Measurements from ENCODE around the gene RBBP5. TPM values are rescaled to one million over a fixed set of nuclear protein-coding genes. Genes with fewer than 3 reads are reported as not detected.

The RBBP5 gene
- total RNA-seq, 1 experiment from 2014 or later, result 17.9 TPM

DNA sequence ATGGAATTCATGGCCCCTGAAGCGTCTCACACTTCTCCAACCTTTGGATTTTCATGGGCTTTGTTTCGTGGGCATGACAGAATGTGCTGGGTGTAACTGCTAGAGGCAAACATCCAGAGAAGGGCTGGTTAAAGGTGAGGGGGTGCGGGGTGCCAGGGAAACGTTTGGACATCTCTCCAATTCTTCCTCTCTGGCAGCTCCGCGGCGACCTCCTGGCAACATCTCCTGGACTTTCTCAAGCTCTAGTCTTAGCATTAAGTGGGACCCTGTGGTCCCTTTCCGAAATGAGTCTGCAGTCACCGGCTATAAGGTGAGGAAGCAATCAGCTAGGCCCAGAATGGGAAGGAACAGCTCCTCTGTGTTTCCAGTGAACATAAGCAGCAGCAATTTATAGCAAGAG, 49.5 kb downstream of the RBBP5 start:
- Histone ChIP-seq H4K20me1 (ENCODE audit: insufficient read depth) (no peaks in the 10 kb centered on the region), H3K4me3 (no peak overlapping the region), H2AFZ (no peak overlapping the region), H3K36me3 (ENCODE audit: low read depth) (no peaks in the 10 kb centered on the region), H3K27me3 (ENCODE audit: insufficient read depth, low read depth) (peaks cover 10% of the 10 kb centered on the region; the same call in 1 of the 2 replicates), H3K27ac (no peak overlapping the region), H3F3A (ENCODE audit: insufficient read depth, low read depth) (no peaks in the 10 kb centered on the region), H3K4me1 (replicated peaks; ENCODE audit: insufficient read depth) (no peaks in the 10 kb centered on the region), H3K79me2 (ENCODE audit: low read depth) (no peaks in the 10 kb centered on the region), H3K9me2 (ENCODE audit: insufficient read depth) (no peaks in the 10 kb centered on the region), H3K9me3 (ENCODE audit: insufficient read depth, low read depth) (no peaks in the 10 kb centered on the region), H3K4me2 (no peak overlapping the region)
- CTCF ChIA-PET, result interaction anchor here (1.7 kb wide), 1 partner anchor 10 kb away, joined by 6 read pairs; no protein-coding TSS in a partner anchor
- POLR2A ChIA-PET (ENCODE audit: unreplicated experiment), result no interaction called here
- no TSS peak for BruUV-seq (replicated peaks)
- TF ChIP-seq, protein P1, sequence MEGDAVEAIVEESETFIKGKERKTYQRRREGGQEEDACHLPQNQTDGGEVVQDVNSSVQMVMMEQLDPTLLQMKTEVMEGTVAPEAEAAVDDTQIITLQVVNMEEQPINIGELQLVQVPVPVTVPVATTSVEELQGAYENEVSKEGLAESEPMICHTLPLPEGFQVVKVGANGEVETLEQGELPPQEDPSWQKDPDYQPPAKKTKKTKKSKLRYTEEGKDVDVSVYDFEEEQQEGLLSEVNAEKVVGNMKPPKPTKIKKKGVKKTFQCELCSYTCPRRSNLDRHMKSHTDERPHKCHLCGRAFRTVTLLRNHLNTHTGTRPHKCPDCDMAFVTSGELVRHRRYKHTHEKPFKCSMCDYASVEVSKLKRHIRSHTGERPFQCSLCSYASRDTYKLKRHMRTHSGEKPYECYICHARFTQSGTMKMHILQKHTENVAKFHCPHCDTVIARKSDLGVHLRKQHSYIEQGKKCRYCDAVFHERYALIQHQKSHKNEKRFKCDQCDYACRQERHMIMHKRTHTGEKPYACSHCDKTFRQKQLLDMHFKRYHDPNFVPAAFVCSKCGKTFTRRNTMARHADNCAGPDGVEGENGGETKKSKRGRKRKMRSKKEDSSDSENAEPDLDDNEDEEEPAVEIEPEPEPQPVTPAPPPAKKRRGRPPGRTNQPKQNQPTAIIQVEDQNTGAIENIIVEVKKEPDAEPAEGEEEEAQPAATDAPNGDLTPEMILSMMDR (conservative IDR thresholded peaks at IDR 0.05), result no peak
- no peak for TF ChIP-seq EZH2 (IDR thresholded peaks at IDR 0.05; ENCODE audit: low read depth)
- DNase-seq, result no peak
- intact Hi-C loops (cut with micrococcal nuclease; ENCODE audit: unreplicated experiment), result no loop called here

DNA sequence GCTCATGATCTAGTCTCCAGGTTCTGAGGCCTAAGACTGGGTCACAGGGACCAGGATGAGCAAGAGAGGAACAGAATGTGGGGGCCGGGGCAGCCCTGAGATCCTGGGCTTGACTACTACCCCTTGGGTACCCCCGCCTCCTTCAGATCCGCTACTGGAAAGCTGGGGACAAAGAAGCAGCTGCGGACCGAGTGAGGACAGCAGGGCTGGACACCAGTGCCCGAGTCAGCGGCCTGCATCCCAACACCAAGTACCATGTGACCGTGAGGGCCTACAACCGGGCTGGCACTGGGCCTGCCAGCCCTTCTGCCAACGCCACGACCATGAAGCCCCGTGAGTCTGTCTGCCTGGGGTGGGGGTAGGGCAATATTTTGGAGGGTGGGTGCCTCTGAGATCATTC, 50.0 kb downstream of the RBBP5 start:
- peaks cover 14% of the 10 kb centered on the region for H3K27me3 ChIP-seq (ENCODE audit: insufficient read depth, low read depth)
- H3K9me3 ChIP-seq (ENCODE audit: insufficient read depth, low read depth), result no peaks in the 10 kb centered on the region
- intact Hi-C loops (cut with micrococcal nuclease; ENCODE audit: unreplicated experiment), result no loop called here
- no peaks in the 10 kb centered on the region for H3K4me1 ChIP-seq (replicated peaks; ENCODE audit: insufficient read depth)
- H3K36me3 ChIP-seq (ENCODE audit: low read depth), result no peaks in the 10 kb centered on the region
- no TSS peak for BruUV-seq (replicated peaks)
- no peaks in the 10 kb centered on the region for H3K79me2 ChIP-seq (ENCODE audit: low read depth)
- ChIA-PET POLR2A (ENCODE audit: unreplicated experiment) (no interaction called here), CTCF (interaction anchor here (1.7 kb wide), 1 partner anchor 10 kb away, joined by 6 read pairs; no protein-coding TSS in a partner anchor)
- no peak overlapping the region for H3K27ac ChIP-seq
- H3K4me3 ChIP-seq, result no peak overlapping the region
- no peak overlapping the region for H3K4me2 ChIP-seq
- H3K9me2 ChIP-seq (ENCODE audit: insufficient read depth), result no peaks in the 10 kb centered on the region
- H3F3A ChIP-seq (ENCODE audit: insufficient read depth, low read depth), result no peaks in the 10 kb centered on the region
- no peak overlapping the region for H2AFZ ChIP-seq
- no peak for DNase-seq
- no peak for TF ChIP-seq EZH2 (IDR thresholded peaks at IDR 0.05; ENCODE audit: low read depth)
- TF ChIP-seq, protein P1 (conservative IDR thresholded peaks at IDR 0.05), result no peak
- H4K20me1 ChIP-seq (ENCODE audit: insufficient read depth), result no peaks in the 10 kb centered on the region

DNA sequence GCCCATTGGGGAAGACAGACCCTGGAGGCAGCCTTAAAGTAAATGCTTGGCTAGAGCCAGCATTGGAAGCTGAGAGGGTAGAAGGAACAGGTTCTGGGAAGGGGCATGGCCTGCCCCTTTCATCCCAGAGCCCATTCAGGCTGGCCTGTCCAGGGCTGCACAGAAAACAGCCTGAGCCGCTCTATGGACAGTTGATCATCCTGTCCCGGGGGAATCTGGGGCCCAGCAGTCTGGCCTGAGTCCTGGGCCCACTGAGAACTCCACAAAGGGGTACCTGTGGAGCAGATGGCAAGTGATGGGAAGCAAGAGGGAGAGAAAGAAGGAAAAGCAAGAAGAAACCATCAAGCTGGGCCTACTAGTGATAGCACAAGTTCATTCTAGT, 50.8 kb downstream of the RBBP5 start:
- H3K36me3 ChIP-seq (ENCODE audit: low read depth), result no peaks in the 10 kb centered on the region
- no peaks in the 10 kb centered on the region for H4K20me1 ChIP-seq (ENCODE audit: insufficient read depth)
- H2AFZ ChIP-seq, result no peak overlapping the region
- H3K9me2 ChIP-seq (ENCODE audit: insufficient read depth), result no peaks in the 10 kb centered on the region
- no TSS peak for BruUV-seq (replicated peaks)
- TF ChIP-seq, protein P1 (conservative IDR thresholded peaks at IDR 0.05), result no peak
- no peak for TF ChIP-seq EZH2 (IDR thresholded peaks at IDR 0.05; ENCODE audit: low read depth)
- no peaks in the 10 kb centered on the region for H3K79me2 ChIP-seq (ENCODE audit: low read depth)
- intact Hi-C loops (cut with micrococcal nuclease; ENCODE audit: unreplicated experiment), result no loop called here
- no peaks in the 10 kb centered on the region for H3K4me1 ChIP-seq (replicated peaks; ENCODE audit: insufficient read depth)
- ChIA-PET CTCF (no interaction called here), POLR2A (ENCODE audit: unreplicated experiment) (interaction anchor here (0.5 kb wide), 1 partner anchor 465 kb away, joined by 11 read pairs; no protein-coding TSS in a partner anchor)
- no peak overlapping the region for H3K4me2 ChIP-seq
- no peaks in the 10 kb centered on the region for H3K9me3 ChIP-seq (ENCODE audit: insufficient read depth, low read depth)
- H3K4me3 ChIP-seq, result no peak overlapping the region
- H3F3A ChIP-seq (ENCODE audit: insufficient read depth, low read depth), result no peaks in the 10 kb centered on the region
- H3K27ac ChIP-seq, result no peak overlapping the region
- no peak for DNase-seq
- peaks cover 22% of the 10 kb centered on the region for H3K27me3 ChIP-seq (ENCODE audit: insufficient read depth, low read depth)
